Heart right ventricle (tissue), 16 donors: Measurements from ENCODE around the gene MRPS31. TPM values are rescaled to one million over a fixed set of nuclear protein-coding genes. Genes with fewer than 3 reads are reported as not detected.
"Not testable (repeated sequence)": the region's sequence is repeated elsewhere in the genome, so short reads cannot be mapped to it uniquely, and the experiment has no call there.

Source experiments
- ATAC-seq, 8 donors: fragments of 200-7000 bp; cut with Tn5 transposase; one replicate each; pipeline ENCODE4 v1.9.1; 2020; ENCODE audit warnings: mild to moderate bottlenecking in 8 of 8, moderate library complexity in 8 of 8, moderate number of reproducible peaks in 1 of 8
- DNase-seq, 2 donors: peaks; one replicate each; pipeline ENCODE4 v3.0.0-alpha.2; 2020
- H3K27ac ChIP-seq, 10 donors: fragments of 200-600 bp; sonication (generic) in 2 of 10; one replicate each; pipeline versions ENCODE4 v1.5.0 to v1.8.0; 2020 to 2022; ENCODE audit warnings: mild to moderate bottlenecking in 3 of 10
- H3K27me3 ChIP-seq, 7 donors: fragments of 200-600 bp; one replicate each; pipeline ENCODE4 v1.8.0; 2021 to 2022; ENCODE audit warnings: mild to moderate bottlenecking in 2 of 7
- H3K36me3 ChIP-seq, 9 donors: fragments of 200-600 bp; sonication (generic) in 1 of 9; one replicate each; pipeline versions ENCODE4 v1.5.0 to v1.8.0; 2020 to 2022; ENCODE audit warnings: mild to moderate bottlenecking in 2 of 9
- H3K4me1 ChIP-seq, 9 donors: fragments of 200-600 bp; sonication (generic) in 1 of 9; one replicate each; pipeline versions ENCODE4 v1.5.0 to v1.8.0; 2020 to 2022; ENCODE audit warnings: mild to moderate bottlenecking in 4 of 9
- H3K4me3 ChIP-seq, 10 donors: fragments of 200-600 bp; sonication (generic) in 2 of 10; one replicate each; pipeline versions ENCODE4 v1.5.0 to v1.8.0; 2020 to 2022; ENCODE audit warnings: mild to moderate bottlenecking in 7 of 10, moderate library complexity in 2 of 10
- H3K9me3 ChIP-seq, 11 donors: fragments of 200-600 bp in 10 of 11; sonication (generic) in 2 of 11; one replicate each; pipeline versions ENCODE4 v1.5.0 to v1.8.0; 2013 to 2022; ENCODE audit warnings: mild to moderate bottlenecking in 2 of 11, control low read depth in 1 of 11, moderate library complexity in 1 of 11
- WGBS, 2 donors: extraction: QIAGEN DNeasy Blood & Tissue Kit; methylation state at CpG; one replicate each; pipeline ENCODE4 v1.1.7; 2013; ENCODE audit warnings: inconsistent platforms in 1 of 2; 5-methylcytosine and 5-hydroxymethylcytosine counted together
- intact Hi-C, 10 donors: fragments of 100-400 bp; cut with DNase I; formaldehyde crosslinking; loops; one replicate each; pipeline versions ENCODE4 v1.11.1 to v1.14.2; 2022
- polyA plus RNA-seq, 2 donors: library from polyadenylated mRNA; stranded (reverse); fragments of 200-250 nt; gene quantifications; one replicate each; pipeline ENCODE4 v1.2.3, GENCODE V29; 2013
- total RNA-seq, 10 donors: library from RNA; stranded (reverse); fragmentation: NEBNext Ultra II Directional in 3 of 10; extraction: Animal tissue kit (Norgen Biotek cat#: 25700) in 3 of 10; gene quantifications; one replicate each; pipeline versions ENCODE4 v1.2.1 to v1.2.4, GENCODE V29; 2021 to 2023
- TF ChIP-seq, protein P1 (sequence below), 9 donors: fragments of 200-600 bp; sonication (generic) in 2 of 9; IDR thresholded peaks; one replicate each; pipeline versions ENCODE4 v1.5.0 to v1.8.0; 2021 to 2022; ENCODE audit warnings: antibody characterized with exemption in 9 of 9, mild to moderate bottlenecking in 5 of 9, moderate library complexity in 1 of 9
- donor health status: Arrhythmogenic right ventricular cardiomyopathy.
- donor health status: ischemic (EF 13 %, LVEDD 7.1; RV severe dilation, severe dysfunction).
- donor health status: healthy with polysubstance abuse.
- donor health status: DM: no; HTN: yes; CAD: no.
- donor health status: DM: no; HTN: no; CAD: no.
- donor health status: ischemic (EF 25% LVEDD 6.9; RV normal size, moderate dysfunction).
- donor health status: ischemic (EF 25% LVEDD 5.7; RV mildly dilated, moderate dysfunction).
- donor health status: healthy.
- donor health status: DM: yes; HTN: yes; CAD: no.
- donor health status: Ischemic cardiomyopathy.
- donor health status: ischemic (EF 35%, LVEDD 5.7; RV mildly dilated, moderate dysfunction).
- donor health status: nonischemic (EF 11% LVEDD 7.7; RV severe dilation, severe dysfunction).
- donor health status: DM: yes; HTN: yes; CAD: no.
- donor health status: PGD.
- donor health status: ischemic (EF 29% LVEDD 5.4; RV normal size, mild dysfunction).
- donor health status: nonischemic (EF 23%, LVEDD 6.1; RV moderate dilation, normal function).

The MRPS31 gene
- total and polyA plus RNA-seq, 12 donors = 22.2 to 121 (median 30.5) TPM

DNA sequence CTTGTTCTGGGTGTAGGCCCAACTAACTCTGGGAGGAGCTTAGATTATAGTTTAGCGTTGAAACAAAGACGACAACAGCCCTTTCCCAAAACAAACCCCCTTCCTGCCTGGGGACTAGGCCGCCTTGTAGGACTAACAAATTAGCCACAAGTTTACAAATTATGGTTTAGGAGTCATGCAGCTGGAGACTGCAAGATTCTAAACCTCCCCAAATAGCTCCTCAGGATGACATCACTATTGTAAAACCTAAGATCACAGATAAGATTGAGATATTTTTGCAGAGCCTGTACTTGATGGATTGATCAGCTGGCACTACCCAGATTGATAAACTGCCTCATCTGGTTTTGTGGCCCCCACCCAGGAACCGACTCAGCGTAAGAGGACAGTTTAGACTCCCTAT is 16.1 kb upstream of the MRPS31 start:
- no peaks in the 10 kb centered on the region for H3K9me3 ChIP-seq
- ATAC-seq (no peak), DNase-seq (no peak)
- 62 to 64% methylated on average over 5 of the region's 5 CpGs for WGBS, 2 donors
- no peak overlapping the region for H3K4me3 ChIP-seq
- H3K27me3 ChIP-seq = no peaks in the 10 kb centered on the region
- H3K36me3 ChIP-seq = no peaks in the 10 kb centered on the region
- TF ChIP-seq, protein P1, sequence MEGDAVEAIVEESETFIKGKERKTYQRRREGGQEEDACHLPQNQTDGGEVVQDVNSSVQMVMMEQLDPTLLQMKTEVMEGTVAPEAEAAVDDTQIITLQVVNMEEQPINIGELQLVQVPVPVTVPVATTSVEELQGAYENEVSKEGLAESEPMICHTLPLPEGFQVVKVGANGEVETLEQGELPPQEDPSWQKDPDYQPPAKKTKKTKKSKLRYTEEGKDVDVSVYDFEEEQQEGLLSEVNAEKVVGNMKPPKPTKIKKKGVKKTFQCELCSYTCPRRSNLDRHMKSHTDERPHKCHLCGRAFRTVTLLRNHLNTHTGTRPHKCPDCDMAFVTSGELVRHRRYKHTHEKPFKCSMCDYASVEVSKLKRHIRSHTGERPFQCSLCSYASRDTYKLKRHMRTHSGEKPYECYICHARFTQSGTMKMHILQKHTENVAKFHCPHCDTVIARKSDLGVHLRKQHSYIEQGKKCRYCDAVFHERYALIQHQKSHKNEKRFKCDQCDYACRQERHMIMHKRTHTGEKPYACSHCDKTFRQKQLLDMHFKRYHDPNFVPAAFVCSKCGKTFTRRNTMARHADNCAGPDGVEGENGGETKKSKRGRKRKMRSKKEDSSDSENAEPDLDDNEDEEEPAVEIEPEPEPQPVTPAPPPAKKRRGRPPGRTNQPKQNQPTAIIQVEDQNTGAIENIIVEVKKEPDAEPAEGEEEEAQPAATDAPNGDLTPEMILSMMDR (IDR thresholded peaks at IDR 0.05) = no peak
- intact Hi-C loops = loop anchor here in 3 of 10 donors (5.0 to 10.0 kb wide), 3 partner anchors 135 to 278 kb away; partner anchors contain the start of gene WBP4 (in 1 of the 3)
- no peak overlapping the region for H3K27ac ChIP-seq
- H3K4me1 ChIP-seq = peaks cover 0 to 19% (median 10%) of the 10 kb centered on the region in 9 donors

DNA sequence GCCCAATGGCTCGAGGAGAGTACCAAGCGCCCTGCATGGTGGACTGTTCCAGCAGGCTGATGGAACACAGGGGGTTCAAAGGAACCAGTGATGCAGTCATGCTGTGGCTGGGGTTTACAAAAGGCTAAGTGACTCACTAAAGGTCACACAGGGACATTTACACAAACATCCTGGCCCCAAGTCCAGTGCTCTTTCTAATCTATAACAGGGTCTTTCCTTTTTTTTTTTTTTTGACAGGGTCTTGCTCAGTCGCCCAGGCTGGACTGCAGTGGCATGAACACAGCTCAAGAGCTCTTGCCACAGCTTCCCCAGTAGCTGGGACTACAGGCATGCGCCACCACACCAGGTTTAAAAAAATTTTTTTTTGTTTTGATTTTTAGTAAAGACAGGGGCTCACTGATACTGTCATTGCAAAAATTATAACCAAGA is 15.6 kb upstream of the MRPS31 start:
- H3K4me1 ChIP-seq = peaks cover 0 to 19% (median 10%) of the 10 kb centered on the region in 9 donors
- ATAC-seq (no peak), DNase-seq (no peak)
- H3K9me3 ChIP-seq = no peaks in the 10 kb centered on the region
- intact Hi-C loops = loop anchor here in 3 of 10 donors (5.0 to 10.0 kb wide), 3 partner anchors 136 to 278 kb away; partner anchors contain the start of gene WBP4 (in 1 of the 3)
- H3K36me3 ChIP-seq = no peaks in the 10 kb centered on the region
- TF ChIP-seq, protein P1 (IDR thresholded peaks at IDR 0.05) = no peak
- H3K27ac ChIP-seq = no peak overlapping the region
- H3K4me3 ChIP-seq = no peak overlapping the region
- WGBS, 2 donors = 86 to 96% methylated on average over 4 of the region's 4 CpGs
- H3K27me3 ChIP-seq = no peaks in the 10 kb centered on the region

DNA sequence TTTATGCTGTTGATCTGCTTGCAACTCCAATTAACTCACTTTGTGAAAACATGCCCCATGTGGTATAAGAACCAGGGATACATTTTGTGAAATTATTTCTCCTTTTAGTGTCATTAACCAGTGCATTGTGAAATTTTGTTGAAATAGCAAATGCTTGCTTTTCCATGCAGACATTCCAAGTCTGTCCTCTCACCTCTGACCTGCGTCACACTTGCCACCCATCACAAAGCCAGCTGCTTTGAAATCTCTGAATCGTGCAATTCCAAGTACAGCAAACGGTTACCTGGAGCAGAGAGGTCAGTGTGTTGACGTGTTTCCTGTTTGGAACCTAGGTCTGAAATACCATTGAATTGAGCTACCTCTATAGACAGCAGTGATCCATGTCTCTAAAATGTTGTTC is 13.6 kb upstream of the MRPS31 start:
- Histone ChIP-seq H3K36me3 (no peaks in the 10 kb centered on the region), H3K27ac (no peak overlapping the region), H3K9me3 (no peaks in the 10 kb centered on the region), H3K4me1 (peaks cover 0 to 11% (median 3%) of the 10 kb centered on the region in 9 donors), H3K4me3 (no peak overlapping the region), H3K27me3 (no peaks in the 10 kb centered on the region)
- TF ChIP-seq, protein P1 (IDR thresholded peaks at IDR 0.05) = no peak
- intact Hi-C loops = loop anchor here in 1 of 10 donors (10.0 kb wide), 1 partner anchor 280 kb away; the partner anchor contains the start of gene WBP4
- DNase-seq = no peak
- ATAC-seq = no peak
- 80 to 81% methylated on average over 4 of the region's 4 CpGs for WGBS, 2 donors

DNA sequence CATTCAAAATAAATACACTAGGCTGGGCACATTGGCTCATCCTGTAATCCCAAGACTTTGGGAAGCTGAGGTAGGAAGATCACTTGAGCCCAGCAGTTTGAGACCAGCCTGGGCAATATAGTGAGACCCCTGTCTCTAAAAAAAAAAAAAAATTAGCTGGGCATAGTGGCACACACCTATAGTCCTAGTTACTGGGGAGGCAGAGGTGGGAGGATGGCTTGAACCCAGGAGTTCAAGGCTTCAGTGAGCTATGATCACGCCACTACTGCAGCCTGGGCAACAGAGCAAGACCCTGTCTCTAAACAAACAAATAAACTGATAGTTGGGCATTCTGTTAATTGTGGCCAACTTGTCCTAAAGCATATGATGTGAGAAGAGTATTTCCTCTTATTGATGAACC is 12.0 kb upstream of the MRPS31 start:
- WGBS, 2 donors = 95 to 98% methylated on average over 1 of the region's 1 CpG
- not testable (repeated sequence) for H3K4me3 ChIP-seq, H3K36me3 ChIP-seq, ATAC-seq, H3K4me1 ChIP-seq, H3K27me3 ChIP-seq, H3K9me3 ChIP-seq, DNase-seq, H3K27ac ChIP-seq
- intact Hi-C loops = loop anchor here in 1 of 10 donors (10.0 kb wide), 1 partner anchor 282 kb away; the partner anchor contains the start of gene WBP4

DNA sequence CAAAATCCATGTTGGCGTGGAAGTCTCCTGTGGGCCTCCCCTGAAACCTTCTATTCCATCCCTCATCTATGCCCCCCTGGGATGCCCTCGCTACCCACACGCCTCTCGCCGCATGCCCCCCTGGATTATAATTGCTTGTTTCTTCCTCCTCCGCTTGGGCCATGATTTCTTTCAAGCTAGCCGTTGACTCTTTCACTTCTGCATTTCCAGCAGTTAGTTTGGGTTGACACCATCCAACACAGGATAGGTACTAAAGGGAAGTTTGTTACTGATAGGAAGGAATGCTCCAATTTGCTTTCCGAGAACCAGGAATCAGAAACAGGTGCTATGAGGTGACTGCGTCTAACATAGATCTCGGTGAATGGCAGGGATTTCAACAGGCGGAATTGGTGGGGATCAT is 10.7 kb upstream of the MRPS31 start:
- 85 to 93% methylated on average over 11 of the region's 11 CpGs for WGBS, 2 donors
- intact Hi-C loops = loop anchor here in 1 of 10 donors (10.0 kb wide), 1 partner anchor 283 kb away; the partner anchor contains the start of gene WBP4
- TF ChIP-seq, protein P1 (IDR thresholded peaks at IDR 0.05) = no peak

More for the DNA sequence above, 10.7 kb upstream of the MRPS31 start:
- Histone ChIP-seq H3K4me3 (no peak overlapping the region), H3K4me1 (peaks cover 0 to 16% (median 0%) of the 10 kb centered on the region in 9 donors), H3K27me3 (no peaks in the 10 kb centered on the region), H3K9me3 (no peaks in the 10 kb centered on the region), H3K27ac (no peak overlapping the region), H3K36me3 (no peaks in the 10 kb centered on the region)
- DNase-seq (no peak), ATAC-seq (no peak)
